HCT116 (cell line): Measurements from ENCODE around the gene GMNN. TPM values are rescaled to one million over a fixed set of nuclear protein-coding genes. Genes with fewer than 3 reads are reported as not detected.

Experiments
- ATAC-seq: fragments of 200-7000 bp; cut with Tn5 transposase; 2 replicates; pipeline ENCODE4 v1.9.1; 2020; ENCODE audit warnings: mild to moderate bottlenecking, moderate library complexity
- BruUV-seq: library from RNA; stranded (reverse); fragments of 400-500 nt; replicated peaks from 2 replicates; lab custom pipeline; 2021; lab: Mats Ljungman, UMichigan
- CTCF ChIA-PET: fragments of 300-600 bp; sonication (Branson Sonifier 250); formaldehyde crosslinking; loops from one replicate; lab custom pipeline; 2021; ENCODE audit warnings: antibody characterized with exemption; lab: Charles Lee
- POLR2A ChIA-PET: fragments of 300-600, 350-600 bp; sonication (Branson Sonifier 250); formaldehyde crosslinking; loops from one replicate; lab custom pipeline; 2021; ENCODE audit warnings: antibody characterized with exemption; lab: Charles Lee
- RAD21 ChIA-PET, 2 experiments: fragments of 300-600 bp; sonication (Branson Sonifier 250); formaldehyde crosslinking; loops; one replicate each; lab custom pipeline; 2023; ENCODE audit warnings: low total read pairs in 2 of 2; ENCODE audit not compliant: uncharacterized antibody in 2 of 2, unreplicated experiment in 2 of 2, low non-redundant PET in 1 of 2; lab: Charles Lee
- DNase-seq: peaks from one replicate; pipeline ENCODE4 v3.0.0-alpha.2; 2010; ENCODE audit warnings: low read depth, low spot score
- H2AFZ ChIP-seq: fragments of 200-600 bp; shearing (Covaris generic), sonication (generic); 2 replicates; pipeline ENCODE4 v1.6.1; 2017; ENCODE audit warnings: low read depth, mixed run types, mixed read lengths, antibody characterized with exemption, low read length; ENCODE audit not compliant: poor library complexity, severe bottlenecking
- H3K27ac ChIP-seq: 2 replicates; pipeline ENCODE4 v1.5.1; 2012; ENCODE audit warnings: low read depth, low read length
- H3K27me3 ChIP-seq: fragments of 200-600 bp; sonication (generic); 2 replicates; pipeline ENCODE4 v1.6.1; 2016; ENCODE audit warnings: mixed run types, low read length, mixed read lengths; ENCODE audit not compliant: insufficient read depth
- H3K36me3 ChIP-seq, 2 experiments: fragments of 200-500 bp in 1 of 2; fragments of 200-600 bp in 1 of 2; sonication (Bioruptor generic) in 1 of 2; sonication (generic) in 1 of 2; 2 replicates each; pipeline versions ENCODE4 v1.5.1 to v1.6.1; 2014 to 2016; ENCODE audit warnings: low read length in 2 of 2, inconsistent platforms in 1 of 2, mixed read lengths in 1 of 2, mixed run types in 1 of 2; ENCODE audit not compliant: insufficient read depth in 2 of 2, control insufficient read depth in 1 of 2
- H3K4me1 ChIP-seq, 2 experiments: fragments of 200-600 bp in 1 of 2; sonication (generic) in 1 of 2; 2 replicates each; pipeline versions ENCODE4 v1.5.1 to v1.6.1; 2012 to 2017; ENCODE audit warnings: low read length in 2 of 2, inconsistent platforms in 1 of 2, mild to moderate bottlenecking in 1 of 2, mixed read lengths in 1 of 2, mixed run types in 1 of 2, moderate library complexity in 1 of 2; ENCODE audit not compliant: insufficient read depth in 2 of 2, control insufficient read depth in 1 of 2
- H3K4me2 ChIP-seq: fragments of 200-600 bp; sonication (generic); 2 replicates; pipeline ENCODE4 v1.6.1; 2017; ENCODE audit warnings: mixed run types, low read length, mixed read lengths
- H3K4me3 ChIP-seq, 2 experiments: fragments of 200-600 bp in 1 of 2; sonication (generic) in 1 of 2; replicated peaks in 1 of 2; 2 replicates each; pipeline ENCODE4 v1.5.1; 2011 to 2016; ENCODE audit warnings: low read length in 2 of 2, control low read depth in 1 of 2, low read depth in 1 of 2, mild to moderate bottlenecking in 1 of 2, mixed read lengths in 1 of 2, mixed run types in 1 of 2
- H3K79me2 ChIP-seq: fragments of 200-600 bp; sonication (generic); 2 replicates; pipeline ENCODE4 v1.6.1; 2017; ENCODE audit warnings: mild to moderate bottlenecking, mixed run types, low read length, moderate library complexity, mixed read lengths; ENCODE audit not compliant: insufficient read depth
- H3K9ac ChIP-seq: fragments of 200-600 bp; sonication (generic); 2 replicates; pipeline ENCODE4 v1.6.1; 2016; ENCODE audit warnings: low read length, mixed read lengths
- H3K9me2 ChIP-seq: fragments of 200-600 bp; sonication (generic), shearing (Covaris generic); 2 replicates; pipeline ENCODE4 v1.6.1; 2017; ENCODE audit warnings: mixed run types, mild to moderate bottlenecking, moderate library complexity; ENCODE audit not compliant: insufficient read depth
- H3K9me3 ChIP-seq, 2 experiments: fragments of 200-500 bp in 1 of 2; fragments of 200-600 bp in 1 of 2; sonication (Bioruptor generic) in 1 of 2; sonication (generic) in 1 of 2; 2 replicates each; pipeline ENCODE4 v1.6.1; 2014 to 2017; ENCODE audit warnings: low read length in 2 of 2, mixed read lengths in 2 of 2, inconsistent platforms in 1 of 2, low read depth in 1 of 2, mild to moderate bottlenecking in 1 of 2, mixed run types in 1 of 2, moderate library complexity in 1 of 2; ENCODE audit not compliant: control insufficient read depth in 1 of 2, insufficient read depth in 1 of 2
- H4K20me1 ChIP-seq: fragments of 200-600 bp; sonication (generic), shearing (Covaris generic); 2 replicates; pipeline ENCODE4 v1.6.1; 2017; ENCODE audit warnings: mixed run types, mild to moderate bottlenecking, moderate library complexity; ENCODE audit not compliant: insufficient read depth
- EGR1 ChIP-seq: IDR thresholded peaks from 2 replicates; pipeline ENCODE4 v1.6.1; 2012; ENCODE audit warnings: low read depth
- ELF1 ChIP-seq: IDR thresholded peaks from 2 replicates; pipeline ENCODE4 v1.6.1; 2012; ENCODE audit warnings: low read depth, borderline replicate concordance
- EZH2 ChIP-seq: fragments of 200-600 bp; sonication (generic); IDR thresholded peaks from 2 replicates; pipeline ENCODE4 v1.6.1; 2017; ENCODE audit warnings: antibody characterized with exemption, mixed run types
- EZH2phosphoT487 ChIP-seq: fragments of 200-600 bp; IDR thresholded peaks from 2 replicates; pipeline ENCODE4 v1.6.1; 2018; ENCODE audit warnings: antibody characterized with exemption, borderline replicate concordance
- RAD21 ChIP-seq: IDR thresholded peaks from 2 replicates; pipeline ENCODE4 v1.6.1; 2012; ENCODE audit warnings: low read depth, mild to moderate bottlenecking
- intact Hi-C: fragments of 100-400 bp; cut with micrococcal nuclease; formaldehyde crosslinking; loops from 2 replicates; pipeline ENCODE4 v1.10.0; 2022
- total RNA-seq: library from RNA; stranded (reverse); gene quantifications from one replicate; pipeline ENCODE4 v1.2.1, GENCODE V29; 2021; ENCODE audit not compliant: unreplicated experiment
- TF ChIP-seq, protein P1 (sequence below), 3 experiments: fragments of 200-600 bp in 1 of 3; sonication (generic) in 1 of 3; IDR thresholded peaks in 2 of 3; conservative IDR thresholded peaks in 1 of 3; 2 replicates each; pipeline ENCODE4 v1.5.1; 2012 to 2017; ENCODE audit warnings: low read depth in 2 of 3, low read length in 2 of 3, antibody characterized with exemption in 1 of 3, borderline replicate concordance in 1 of 3, control low read depth in 1 of 3, mild to moderate bottlenecking in 1 of 3, mixed read lengths in 1 of 3, mixed run types in 1 of 3, moderate library complexity in 1 of 3; ENCODE audit not compliant: insufficient read depth in 1 of 3

GMNN gene
- total RNA-seq, 1 experiment from 2014 or later = 54.9 TPM

DNA sequence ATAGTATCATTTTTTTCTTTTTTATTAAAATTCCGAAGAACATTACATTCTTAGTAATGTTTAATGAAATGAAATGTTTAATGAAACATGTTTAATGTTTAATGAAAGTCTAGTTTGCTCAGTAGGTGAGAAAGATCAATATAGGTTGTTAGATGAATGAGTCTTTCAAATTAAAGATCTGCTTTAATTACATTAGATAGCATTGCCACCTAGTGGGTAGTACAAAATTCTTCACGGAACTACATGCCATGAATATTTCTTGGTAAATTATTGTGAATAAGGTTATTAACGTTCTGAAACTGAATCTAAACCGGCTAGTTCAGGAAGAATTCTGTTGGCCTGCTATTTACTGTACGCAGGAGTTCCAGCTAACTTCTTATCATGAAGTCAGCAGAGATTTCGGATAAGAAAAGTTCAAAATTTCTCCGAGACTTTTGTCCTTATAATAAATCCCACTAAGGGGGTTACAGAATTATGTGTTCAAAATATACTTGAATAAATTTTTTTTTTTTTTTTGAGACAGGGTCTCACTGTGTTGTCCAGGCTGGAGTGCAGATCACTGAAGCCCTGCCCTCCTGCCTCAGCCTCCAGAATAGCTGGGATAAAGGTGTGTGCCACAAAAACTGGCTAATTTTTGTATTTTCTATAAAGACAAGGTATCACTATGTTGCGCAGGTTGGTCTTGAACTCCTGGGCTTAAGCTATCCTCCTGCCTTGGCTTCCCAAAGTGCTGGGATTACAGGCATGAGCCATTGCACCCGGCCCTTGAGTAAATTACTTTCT, 7.9 kb upstream of the GMNN start:
- ATAC-seq (peak; percentile 71), DNase-seq (no peak)
- Histone ChIP-seq H3K4me1 (0 out of 4 replicates have a peak, but pooled peaks cover 0 to 2% of the 10 kb centered on the region in 2 experiments), H4K20me1 (no peaks in the 10 kb centered on the region), H3K9me2 (no peaks in the 10 kb centered on the region), H3K27ac (no peak overlapping the region), H3K4me3 (no peak overlapping the region), H3K9me3 (no peaks in the 10 kb centered on the region), H2AFZ (peak overlapping the region; percentile 83), H3K4me2 (peak overlapping the region; percentile 6; the same call in 1 of the 2 replicates), H3K27me3 (no peaks in the 10 kb centered on the region), H3K36me3 (no peaks in the 10 kb centered on the region), H3K79me2 (no peaks in the 10 kb centered on the region), H3K9ac (no peak overlapping the region)
- intact Hi-C loops = loop anchor here (1.0 to 5.0 kb wide), 5 partner anchors 45 to 335 kb away; no protein-coding TSS in a partner anchor
- RAD21 ChIA-PET = interaction anchor here in 1 of 2 experiments (0.8 kb wide), 1 partner anchor 186 kb away, joined by 3 read pairs; no protein-coding TSS in a partner anchor
- TF ChIP-seq EZH2phosphoT487 (no peak), EGR1 (no peak), EZH2 (no peak), RAD21 (peak; percentile 82), ELF1 (no peak)
- TF ChIP-seq, protein P1, sequence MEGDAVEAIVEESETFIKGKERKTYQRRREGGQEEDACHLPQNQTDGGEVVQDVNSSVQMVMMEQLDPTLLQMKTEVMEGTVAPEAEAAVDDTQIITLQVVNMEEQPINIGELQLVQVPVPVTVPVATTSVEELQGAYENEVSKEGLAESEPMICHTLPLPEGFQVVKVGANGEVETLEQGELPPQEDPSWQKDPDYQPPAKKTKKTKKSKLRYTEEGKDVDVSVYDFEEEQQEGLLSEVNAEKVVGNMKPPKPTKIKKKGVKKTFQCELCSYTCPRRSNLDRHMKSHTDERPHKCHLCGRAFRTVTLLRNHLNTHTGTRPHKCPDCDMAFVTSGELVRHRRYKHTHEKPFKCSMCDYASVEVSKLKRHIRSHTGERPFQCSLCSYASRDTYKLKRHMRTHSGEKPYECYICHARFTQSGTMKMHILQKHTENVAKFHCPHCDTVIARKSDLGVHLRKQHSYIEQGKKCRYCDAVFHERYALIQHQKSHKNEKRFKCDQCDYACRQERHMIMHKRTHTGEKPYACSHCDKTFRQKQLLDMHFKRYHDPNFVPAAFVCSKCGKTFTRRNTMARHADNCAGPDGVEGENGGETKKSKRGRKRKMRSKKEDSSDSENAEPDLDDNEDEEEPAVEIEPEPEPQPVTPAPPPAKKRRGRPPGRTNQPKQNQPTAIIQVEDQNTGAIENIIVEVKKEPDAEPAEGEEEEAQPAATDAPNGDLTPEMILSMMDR (IDR thresholded peaks at IDR 0.05 in 2 of 3, conservative IDR thresholded peaks at IDR 0.05 in 1 of 3; ENCODE audit: borderline replicate concordance in 1 of 3, insufficient read depth in 1 of 3, low read depth in 2 of 3, low read length in 2 of 3) = peak; percentile 28 to 71 (median 65); a peak in 5 of 6 replicates
- no TSS peak for BruUV-seq
- CTCF ChIA-PET = interaction anchor here (0.8 to 1.4 kb wide), 4 partner anchors 12 to 378 kb away, joined by 3 to 7 read pairs (median 4); no protein-coding TSS in a partner anchor
- POLR2A ChIA-PET = no interaction called here
